Heart left ventricle (tissue), 16 donors: ENCODE measurements around the gene PRIMA1. TPM values are rescaled to one million over a fixed set of nuclear protein-coding genes. Genes with fewer than 3 reads are reported as not detected.

Source experiments
- ATAC-seq, 4 donors: fragments of 200-7000 bp; cut with Tn5 transposase; one replicate each; pipeline ENCODE4 v1.9.1; 2020 to 2022; ENCODE audit warnings: moderate library complexity in 4 of 4, mild to moderate bottlenecking in 3 of 4, moderate number of reproducible peaks in 1 of 4
- DNase-seq, 5 donors: peaks; one replicate each; pipeline ENCODE4 v3.0.0-alpha.2; 2020
- H3K27ac ChIP-seq, 12 donors: fragments of 200-600 bp; sonication (generic) in 4 of 12; one replicate each; pipeline versions ENCODE4 v1.5.0 to v1.8.0; 2016 to 2022; ENCODE audit warnings: mild to moderate bottlenecking in 2 of 12
- H3K27me3 ChIP-seq, 9 donors: fragments of 200-600 bp; sonication (generic) in 2 of 9; one replicate each; pipeline versions ENCODE4 v1.5.1 to v1.8.0; 2016 to 2022; ENCODE audit warnings: mild to moderate bottlenecking in 3 of 9
- H3K36me3 ChIP-seq, 9 donors: fragments of 200-600 bp; sonication (generic) in 2 of 9; one replicate each; pipeline versions ENCODE4 v1.5.0 to v1.8.0; 2018 to 2022; ENCODE audit warnings: mild to moderate bottlenecking in 2 of 9
- H3K4me1 ChIP-seq, 12 donors: fragments of 200-600 bp; sonication (generic) in 4 of 12; one replicate each; pipeline versions ENCODE4 v1.5.0 to v1.8.0; 2016 to 2022; ENCODE audit warnings: mild to moderate bottlenecking in 3 of 12
- H3K4me3 ChIP-seq, 12 donors: fragments of 200-600 bp; sonication (generic) in 4 of 12; one replicate each; pipeline versions ENCODE4 v1.5.0 to v1.8.0; 2017 to 2022; ENCODE audit warnings: mild to moderate bottlenecking in 9 of 12, moderate library complexity in 4 of 12
- H3K9me3 ChIP-seq, 12 donors: fragments of 200-600 bp; sonication (generic) in 4 of 12; one replicate each; pipeline versions ENCODE4 v1.5.0 to v1.8.0; 2016 to 2022; ENCODE audit warnings: mild to moderate bottlenecking in 1 of 12
- POLR2A ChIP-seq, 2 donors: fragments of 450-650 bp; IDR thresholded peaks; one replicate each; pipeline ENCODE4 v1.6.1; 2017; ENCODE audit warnings: antibody characterized with exemption in 2 of 2, mild to moderate bottlenecking in 2 of 2, moderate library complexity in 2 of 2
- WGBS, 4 donors: extraction: QIAGEN DNeasy Blood & Tissue Kit in 2 of 4; methylation state at CpG; one replicate each; pipeline versions ENCODE4 v1.1.5 to v1.1.7; 2013 to 2018; 5-methylcytosine and 5-hydroxymethylcytosine counted together
- intact Hi-C, 10 donors: fragments of 100-400 bp; cut with DNase I; formaldehyde crosslinking; loops; one replicate each; pipeline versions ENCODE4 v1.11.1 to v1.14.2; 2022
- polyA plus RNA-seq, 2 donors: library from polyadenylated mRNA; stranded (reverse); fragments of 200-250 nt; gene quantifications; one replicate each; pipeline ENCODE4 v1.2.3, GENCODE V29; 2013
- total RNA-seq, 9 donors: library from RNA; depleted of rRNA in 2 of 9; stranded (reverse); fragments of >200 nt in 2 of 9; fragmentation: NEBNext Ultra II Directional in 3 of 9; extraction: Animal tissue kit (Norgen Biotek cat#: 25700) in 3 of 9; gene quantifications; one replicate each; pipeline versions ENCODE4 v1.1.0 to v1.2.4, GENCODE V29; 2016 to 2023
- TF ChIP-seq, protein P1 (sequence below), 12 donors: fragments of 200-600 bp; sonication (generic) in 4 of 12; IDR thresholded peaks; one replicate each; pipeline versions ENCODE4 v1.5.0 to v1.8.0; 2018 to 2022; ENCODE audit warnings: antibody characterized with exemption in 12 of 12, mild to moderate bottlenecking in 5 of 12
- donor health status: ischemic (EF 13 %, LVEDD 7.1; RV severe dilation, severe dysfunction).
- donor health status: healthy with polysubstance abuse.
- donor health status: DM: no; HTN: yes; CAD: no.
- donor health status: DM: no; HTN: no; CAD: no.
- donor health status: ischemic (EF 25% LVEDD 6.9; RV normal size, moderate dysfunction).
- donor health status: ischemic (EF 25% LVEDD 5.7; RV mildly dilated, moderate dysfunction).
- donor health status: healthy.
- donor health status: DM: yes; HTN: yes; CAD: no.
- donor health status: ischemic (EF 35%, LVEDD 5.7; RV mildly dilated, moderate dysfunction).
- donor health status: nonischemic (EF 11% LVEDD 7.7; RV severe dilation, severe dysfunction).
- donor health status: DM: yes; HTN: yes; CAD: no.
- donor health status: PGD.
- donor health status: ischemic (EF 29% LVEDD 5.4; RV normal size, mild dysfunction).
- donor health status: nonischemic (EF 23%, LVEDD 6.1; RV moderate dilation, normal function).

The PRIMA1 gene
- total and polyA plus RNA-seq, 11 donors: 1.4 to 27.5 (median 5.0) TPM

DNA sequence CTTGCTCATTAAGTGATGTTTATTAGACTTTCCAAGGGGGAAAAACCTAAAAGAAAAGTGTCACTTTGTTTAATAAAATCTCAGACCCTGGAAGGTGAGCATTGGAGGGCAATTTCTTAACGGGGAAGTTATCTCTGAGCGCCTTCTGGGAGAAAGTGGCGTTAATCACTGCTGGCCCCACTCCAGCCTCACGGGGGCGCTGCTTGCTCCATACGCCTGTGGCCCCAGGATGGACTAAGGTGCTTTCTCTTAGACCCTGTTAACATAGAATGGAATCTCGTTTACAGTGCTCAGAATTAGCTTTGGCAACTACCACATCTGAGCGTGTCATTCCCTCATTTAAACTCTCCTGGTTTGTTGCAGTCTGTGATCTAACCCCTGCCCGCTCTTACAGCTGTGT, 16.4 kb upstream of the PRIMA1 start:
- no peaks in the 10 kb centered on the region for H3K9me3 ChIP-seq
- no peaks in the 10 kb centered on the region for H3K4me1 ChIP-seq
- H3K27me3 ChIP-seq: peaks cover 0 to 1% (median 0%) of the 10 kb centered on the region in 9 donors
- intact Hi-C loops: no loop called here
- DNase-seq (no peak), ATAC-seq (no peak)
- no peak for TF ChIP-seq POLR2A (IDR thresholded peaks at IDR 0.05)
- TF ChIP-seq, protein P1, sequence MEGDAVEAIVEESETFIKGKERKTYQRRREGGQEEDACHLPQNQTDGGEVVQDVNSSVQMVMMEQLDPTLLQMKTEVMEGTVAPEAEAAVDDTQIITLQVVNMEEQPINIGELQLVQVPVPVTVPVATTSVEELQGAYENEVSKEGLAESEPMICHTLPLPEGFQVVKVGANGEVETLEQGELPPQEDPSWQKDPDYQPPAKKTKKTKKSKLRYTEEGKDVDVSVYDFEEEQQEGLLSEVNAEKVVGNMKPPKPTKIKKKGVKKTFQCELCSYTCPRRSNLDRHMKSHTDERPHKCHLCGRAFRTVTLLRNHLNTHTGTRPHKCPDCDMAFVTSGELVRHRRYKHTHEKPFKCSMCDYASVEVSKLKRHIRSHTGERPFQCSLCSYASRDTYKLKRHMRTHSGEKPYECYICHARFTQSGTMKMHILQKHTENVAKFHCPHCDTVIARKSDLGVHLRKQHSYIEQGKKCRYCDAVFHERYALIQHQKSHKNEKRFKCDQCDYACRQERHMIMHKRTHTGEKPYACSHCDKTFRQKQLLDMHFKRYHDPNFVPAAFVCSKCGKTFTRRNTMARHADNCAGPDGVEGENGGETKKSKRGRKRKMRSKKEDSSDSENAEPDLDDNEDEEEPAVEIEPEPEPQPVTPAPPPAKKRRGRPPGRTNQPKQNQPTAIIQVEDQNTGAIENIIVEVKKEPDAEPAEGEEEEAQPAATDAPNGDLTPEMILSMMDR (IDR thresholded peaks at IDR 0.05): no peak
- no peak overlapping the region for H3K27ac ChIP-seq
- no peak overlapping the region for H3K4me3 ChIP-seq
- 54 to 59% (median 56%) methylated on average over 9 of the region's 9 CpGs for WGBS, 4 donors
- no peaks in the 10 kb centered on the region for H3K36me3 ChIP-seq

DNA sequence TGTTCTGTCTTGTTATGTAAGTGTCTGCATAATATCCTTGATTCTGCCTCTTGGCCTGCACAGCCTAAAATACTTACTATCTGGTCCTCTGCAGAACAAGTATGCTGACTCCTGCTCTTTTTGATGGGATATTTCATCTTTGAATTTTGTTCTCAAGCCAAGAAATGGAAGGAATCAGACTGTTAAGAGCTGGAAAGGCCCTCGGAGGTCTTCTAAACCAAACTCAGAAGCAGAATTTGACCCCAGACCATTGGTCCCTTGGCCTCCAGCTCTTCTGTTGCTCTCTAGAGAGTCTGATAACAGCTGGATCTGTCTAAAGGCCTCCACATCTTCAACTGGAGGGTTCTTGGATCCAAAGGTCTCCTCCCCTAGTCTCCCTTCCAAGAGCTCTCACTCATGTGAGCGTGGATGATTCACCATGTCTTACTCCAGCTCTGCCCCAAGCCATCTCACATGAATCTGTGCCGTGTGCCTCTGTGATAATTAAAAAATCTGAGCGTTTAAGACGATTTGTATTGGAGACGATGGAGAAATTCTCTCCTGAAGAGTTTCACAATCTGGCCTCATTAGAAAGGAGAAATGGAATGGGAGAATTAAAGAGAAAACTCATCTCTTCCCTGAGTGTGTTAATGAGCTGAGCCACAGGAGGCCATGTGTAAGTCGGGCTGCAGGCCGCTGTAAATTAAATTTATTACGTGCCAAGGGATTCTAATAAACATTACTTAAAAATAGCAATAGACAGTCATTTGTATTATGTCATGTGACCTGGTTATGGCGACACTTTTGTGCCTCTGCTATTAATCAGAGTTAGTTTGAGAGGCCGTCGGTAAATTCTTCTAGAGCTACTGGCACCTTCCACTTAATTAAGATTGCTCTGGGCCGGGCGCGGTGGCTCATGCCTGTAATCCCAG, 15.4 kb upstream of the PRIMA1 start:
- Histone ChIP-seq H3K27ac (peak overlapping the region in 1 of 12 donors; percentile 35), H3K4me3 (no peak overlapping the region), H3K27me3 (peaks cover 0 to 11% (median 0%) of the 10 kb centered on the region in 9 donors), H3K9me3 (no peaks in the 10 kb centered on the region), H3K4me1 (no peaks in the 10 kb centered on the region), H3K36me3 (no peaks in the 10 kb centered on the region)
- no peak for DNase-seq
- no peak for TF ChIP-seq POLR2A (IDR thresholded peaks at IDR 0.05)
- TF ChIP-seq, protein P1 (IDR thresholded peaks at IDR 0.05): no peak
- no peak for ATAC-seq
- intact Hi-C loops: no loop called here
- WGBS, 4 donors: 82 to 86% (median 85%) methylated on average over 15 of the region's 15 CpGs

DNA sequence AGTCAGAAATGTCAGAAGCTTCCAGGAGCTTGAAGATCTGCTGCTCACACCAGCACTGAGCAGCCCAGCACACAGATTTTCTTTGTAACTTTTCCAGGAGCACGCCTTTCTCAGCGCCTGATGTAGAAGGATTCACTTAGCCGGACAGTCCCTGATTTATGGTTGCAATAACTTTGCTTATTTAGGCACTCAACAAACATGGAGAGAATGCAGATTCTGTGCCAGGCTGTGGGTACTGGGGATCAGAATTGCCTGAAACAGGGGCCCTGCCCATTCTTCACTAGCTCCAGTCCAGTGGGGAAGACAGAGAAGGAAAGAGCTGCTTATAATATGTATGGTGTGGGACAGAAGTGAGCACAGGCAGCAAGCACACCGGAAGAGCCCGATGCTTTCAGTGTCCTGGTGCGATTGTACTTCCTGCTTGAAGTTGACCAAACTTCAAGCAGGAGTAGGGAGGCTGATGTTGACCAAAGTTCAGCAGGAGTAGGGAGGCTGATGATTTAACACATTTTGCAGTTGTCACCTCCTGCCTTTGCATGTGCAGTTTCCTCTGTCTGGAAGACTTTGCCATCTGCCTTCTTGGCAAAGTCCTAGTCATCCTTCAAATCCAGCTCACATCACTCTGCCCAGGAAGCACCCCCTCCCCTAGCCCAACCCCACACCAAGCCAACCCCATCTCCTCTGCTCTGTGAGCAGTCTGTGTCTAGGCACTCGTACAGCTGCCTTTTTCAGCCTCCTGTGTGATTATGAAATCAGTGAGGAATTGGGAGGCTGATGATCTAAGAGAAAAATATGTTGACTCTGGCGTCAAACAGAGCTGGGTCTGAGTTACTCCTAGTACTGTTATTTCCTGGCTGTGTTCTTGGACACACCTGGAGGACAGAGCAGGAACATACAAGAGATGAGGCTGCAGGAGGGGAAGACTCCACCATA, 12.0 kb upstream of the PRIMA1 start:
- no peak for DNase-seq
- intact Hi-C loops: loop anchor here in 2 of 10 donors (10.0 kb wide), 1 partner anchor 95 kb away; no protein-coding TSS in a partner anchor

More for the DNA sequence above, 12.0 kb upstream of the PRIMA1 start:
- Histone ChIP-seq H3K36me3 (no peaks in the 10 kb centered on the region), H3K4me1 (no peaks in the 10 kb centered on the region), H3K4me3 (no peak overlapping the region), H3K27ac (peak overlapping the region in 1 of 12 donors; percentile 43), H3K27me3 (peaks cover 0 to 12% (median 0%) of the 10 kb centered on the region in 9 donors), H3K9me3 (no peaks in the 10 kb centered on the region)
- TF ChIP-seq POLR2A (IDR thresholded peaks at IDR 0.05): no peak
- TF ChIP-seq, protein P1 (IDR thresholded peaks at IDR 0.05): no peak
- WGBS, 4 donors: 65 to 79% (median 74%) methylated on average over 8 of the region's 8 CpGs
- ATAC-seq: peak in 2 of 4 donors; percentile 28 to 39
